ENCODE data around the gene ZNF579.

ZNF579 gene

GRCh38 chr19:55616395-55616875 lies 35.8 kb upstream of the ZNF579 start:
- TF ChIP-seq, protein P1, sequence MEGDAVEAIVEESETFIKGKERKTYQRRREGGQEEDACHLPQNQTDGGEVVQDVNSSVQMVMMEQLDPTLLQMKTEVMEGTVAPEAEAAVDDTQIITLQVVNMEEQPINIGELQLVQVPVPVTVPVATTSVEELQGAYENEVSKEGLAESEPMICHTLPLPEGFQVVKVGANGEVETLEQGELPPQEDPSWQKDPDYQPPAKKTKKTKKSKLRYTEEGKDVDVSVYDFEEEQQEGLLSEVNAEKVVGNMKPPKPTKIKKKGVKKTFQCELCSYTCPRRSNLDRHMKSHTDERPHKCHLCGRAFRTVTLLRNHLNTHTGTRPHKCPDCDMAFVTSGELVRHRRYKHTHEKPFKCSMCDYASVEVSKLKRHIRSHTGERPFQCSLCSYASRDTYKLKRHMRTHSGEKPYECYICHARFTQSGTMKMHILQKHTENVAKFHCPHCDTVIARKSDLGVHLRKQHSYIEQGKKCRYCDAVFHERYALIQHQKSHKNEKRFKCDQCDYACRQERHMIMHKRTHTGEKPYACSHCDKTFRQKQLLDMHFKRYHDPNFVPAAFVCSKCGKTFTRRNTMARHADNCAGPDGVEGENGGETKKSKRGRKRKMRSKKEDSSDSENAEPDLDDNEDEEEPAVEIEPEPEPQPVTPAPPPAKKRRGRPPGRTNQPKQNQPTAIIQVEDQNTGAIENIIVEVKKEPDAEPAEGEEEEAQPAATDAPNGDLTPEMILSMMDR (IDR thresholded peaks at IDR 0.05; ENCODE audit: low read depth, low read length) = no peak
- no peak for DNase-seq (ENCODE audit: extremely low read depth, low read depth)

GRCh38 chr19:55615543-55616394 lies 35.1 kb upstream of the ZNF579 start:
- no peak for DNase-seq (ENCODE audit: extremely low read depth, low read depth)
- TF ChIP-seq, protein P1 (IDR thresholded peaks at IDR 0.05; ENCODE audit: low read depth, low read length) = no peak

DNA sequence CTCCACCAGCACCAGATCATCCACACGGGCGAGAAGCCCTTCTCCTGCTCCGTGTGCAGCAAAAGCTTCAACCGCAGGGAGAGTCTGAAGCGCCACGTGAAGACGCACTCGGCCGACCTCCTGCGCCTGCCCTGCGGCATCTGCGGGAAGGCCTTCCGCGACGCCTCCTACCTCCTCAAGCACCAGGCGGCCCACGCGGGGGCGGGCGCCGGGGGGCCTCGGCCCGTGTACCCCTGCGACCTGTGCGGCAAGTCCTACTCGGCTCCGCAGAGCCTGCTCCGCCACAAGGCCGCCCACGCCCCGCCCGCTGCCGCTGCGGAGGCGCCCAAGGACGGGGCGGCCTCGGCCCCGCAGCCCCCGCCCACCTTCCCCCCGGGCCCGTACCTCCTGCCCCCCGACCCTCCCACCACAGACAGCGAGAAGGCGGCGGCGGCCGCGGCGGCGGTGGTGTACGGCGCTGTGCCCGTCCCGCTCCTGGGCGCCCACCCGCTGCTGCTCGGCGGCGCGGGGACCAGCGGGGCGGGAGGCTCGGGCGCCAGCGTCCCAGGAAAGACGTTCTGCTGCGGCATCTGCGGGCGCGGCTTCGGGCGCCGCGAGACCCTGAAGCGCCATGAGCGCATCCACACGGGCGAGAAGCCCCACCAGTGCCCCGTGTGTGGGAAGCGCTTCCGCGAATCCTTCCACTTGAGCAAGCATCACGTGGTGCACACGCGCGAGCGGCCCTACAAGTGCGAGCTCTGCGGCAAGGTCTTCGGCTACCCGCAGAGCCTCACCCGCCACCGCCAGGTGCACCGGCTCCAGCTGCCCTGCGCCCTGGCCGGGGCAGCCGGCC lies 34.3 kb upstream of the ZNF579 start:
- TF ChIP-seq, protein P1 (IDR thresholded peaks at IDR 0.05; ENCODE audit: low read depth, low read length) = no peak
- DNase-seq (ENCODE audit: extremely low read depth, low read depth) = no peak

- no peak for DNase-seq (ENCODE audit: extremely low read depth, low read depth)
- TF ChIP-seq, protein P1 (IDR thresholded peaks at IDR 0.05; ENCODE audit: low read depth, low read length) = no peak
These were observed 33.5 kb upstream of the ZNF579 start for GRCh38 chr19:55613930-55614710.

DNA sequence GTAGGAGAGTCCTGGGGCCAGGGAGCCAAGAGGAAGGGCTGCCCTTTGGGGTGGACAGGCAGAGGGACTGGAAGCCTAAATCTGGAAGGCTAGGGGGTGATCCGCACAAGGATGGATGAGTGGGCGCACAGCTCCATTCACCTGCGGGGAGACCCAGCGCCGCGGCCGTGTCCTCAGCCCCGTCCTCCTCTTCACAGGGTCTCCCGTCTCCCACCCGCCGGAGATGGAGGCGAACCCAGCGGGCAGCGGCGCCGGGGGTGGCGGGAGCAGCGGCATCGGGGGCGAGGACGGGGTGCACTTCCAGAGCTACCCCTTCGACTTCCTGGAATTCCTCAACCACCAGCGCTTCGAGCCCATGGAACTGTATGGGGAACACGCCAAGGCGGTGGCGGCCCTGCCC lies 32.7 kb upstream of the ZNF579 start:
- TF ChIP-seq, protein P1 (IDR thresholded peaks at IDR 0.05; ENCODE audit: low read depth, low read length) = no peak
- no peak for DNase-seq (ENCODE audit: extremely low read depth, low read depth)

- TF ChIP-seq, protein P1 (IDR thresholded peaks at IDR 0.05; ENCODE audit: low read depth, low read length) = no peak
- DNase-seq (ENCODE audit: extremely low read depth, low read depth) = no peak
These were observed 31.5 kb upstream of the ZNF579 start for GRCh38 chr19:55611983-55612645.

All from AG09319 (cell line).